ENCODE data around the gene LRFN4.

Gene LRFN4

GRCh38 chr11:66845876-66846212, 11.0 kb upstream of the LRFN4 start:
- DNase-seq: no peak

DNA sequence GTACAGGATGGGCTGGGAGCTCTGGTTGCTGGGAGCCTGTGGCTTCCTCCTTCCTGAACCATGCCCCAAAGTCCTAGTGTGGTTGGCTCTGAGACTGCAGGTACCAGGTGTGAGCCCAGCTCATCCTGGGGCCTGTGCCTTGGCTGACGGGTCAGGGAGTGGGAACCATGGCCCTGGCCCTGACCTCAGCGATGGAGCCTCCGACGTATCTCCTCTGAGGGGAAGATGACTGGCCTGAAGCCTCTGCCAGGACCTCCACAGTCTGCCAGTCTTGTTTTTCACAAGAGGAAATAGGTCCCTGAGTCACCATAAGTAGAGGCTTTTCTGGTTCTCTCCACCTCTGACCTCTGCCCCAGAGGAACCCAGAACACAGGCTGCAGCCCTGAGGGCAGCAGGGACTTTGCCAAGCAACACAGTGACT, 10.2 kb upstream of the LRFN4 start:
- no peak for DNase-seq

GRCh38 chr11:66847461-66848232, 9.2 kb upstream of the LRFN4 start:
- no peak for DNase-seq

DNA sequence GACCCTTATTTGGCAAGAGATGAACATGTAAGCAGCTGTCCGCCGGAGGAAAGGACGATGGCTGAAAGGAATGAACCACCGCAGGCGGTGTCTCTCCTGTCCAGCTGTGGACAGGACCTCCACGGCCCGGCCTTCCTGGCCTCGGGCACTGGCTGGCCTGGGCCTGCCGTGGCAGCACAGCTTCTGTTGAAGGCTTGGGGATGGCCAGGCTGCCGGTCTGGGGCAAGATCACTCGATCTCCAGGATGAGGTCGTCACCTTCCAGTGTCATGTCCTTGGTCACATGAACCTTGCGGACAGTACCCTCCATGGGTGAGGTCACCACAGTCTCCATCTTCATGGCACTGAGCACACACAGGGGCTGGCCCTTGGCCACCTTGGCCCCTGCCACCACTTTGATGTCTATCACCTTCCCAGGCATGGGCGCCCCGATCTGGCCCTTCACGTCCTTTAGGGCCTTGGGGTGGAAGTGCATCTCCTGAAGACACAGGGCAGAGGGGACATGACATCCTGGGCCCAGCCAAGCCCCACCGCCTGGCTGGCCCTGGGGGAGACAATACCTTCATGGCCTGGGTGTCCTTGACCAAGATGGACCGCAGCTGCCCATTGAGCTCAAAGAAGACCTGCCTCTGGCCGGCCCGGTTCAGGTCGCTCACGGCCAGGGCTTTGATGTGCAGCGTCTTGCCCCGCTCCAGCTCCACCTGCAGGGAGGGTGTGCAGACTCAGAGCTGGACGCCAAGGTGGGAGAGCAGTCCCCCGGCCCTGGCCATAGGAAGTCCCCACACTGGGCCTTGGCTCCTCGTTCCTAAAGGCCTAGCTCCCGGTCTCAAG, 8.0 kb upstream of the LRFN4 start:
- no peak for DNase-seq

GRCh38 chr11:66849501-66850234, 7.2 kb upstream of the LRFN4 start:
- DNase-seq: no peak

- no peak for DNase-seq
These were observed 6.7 kb upstream of the LRFN4 start for GRCh38 chr11:66850235-66850587.

GRCh38 chr11:66850588-66851238, 6.2 kb upstream of the LRFN4 start:
- no peak for DNase-seq

DNA sequence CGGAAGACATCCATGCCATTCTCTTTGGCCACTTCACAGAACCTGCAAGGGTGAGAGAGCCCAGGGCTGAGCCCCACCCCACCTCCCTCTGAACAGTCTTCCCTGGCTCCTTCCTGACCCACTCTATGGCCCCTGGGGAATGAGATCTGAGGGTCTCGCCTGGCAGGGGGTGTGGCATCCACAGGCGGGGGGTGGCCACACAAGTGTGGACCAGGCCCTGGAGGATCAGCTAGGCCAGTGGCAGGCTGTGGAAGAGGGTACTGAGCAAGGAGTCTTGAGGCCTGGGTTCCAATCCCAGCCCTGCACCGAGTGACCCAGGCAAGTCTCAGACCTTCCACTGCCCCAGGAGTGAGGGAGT, 5.6 kb upstream of the LRFN4 start:
- no peak for DNase-seq

DNA sequence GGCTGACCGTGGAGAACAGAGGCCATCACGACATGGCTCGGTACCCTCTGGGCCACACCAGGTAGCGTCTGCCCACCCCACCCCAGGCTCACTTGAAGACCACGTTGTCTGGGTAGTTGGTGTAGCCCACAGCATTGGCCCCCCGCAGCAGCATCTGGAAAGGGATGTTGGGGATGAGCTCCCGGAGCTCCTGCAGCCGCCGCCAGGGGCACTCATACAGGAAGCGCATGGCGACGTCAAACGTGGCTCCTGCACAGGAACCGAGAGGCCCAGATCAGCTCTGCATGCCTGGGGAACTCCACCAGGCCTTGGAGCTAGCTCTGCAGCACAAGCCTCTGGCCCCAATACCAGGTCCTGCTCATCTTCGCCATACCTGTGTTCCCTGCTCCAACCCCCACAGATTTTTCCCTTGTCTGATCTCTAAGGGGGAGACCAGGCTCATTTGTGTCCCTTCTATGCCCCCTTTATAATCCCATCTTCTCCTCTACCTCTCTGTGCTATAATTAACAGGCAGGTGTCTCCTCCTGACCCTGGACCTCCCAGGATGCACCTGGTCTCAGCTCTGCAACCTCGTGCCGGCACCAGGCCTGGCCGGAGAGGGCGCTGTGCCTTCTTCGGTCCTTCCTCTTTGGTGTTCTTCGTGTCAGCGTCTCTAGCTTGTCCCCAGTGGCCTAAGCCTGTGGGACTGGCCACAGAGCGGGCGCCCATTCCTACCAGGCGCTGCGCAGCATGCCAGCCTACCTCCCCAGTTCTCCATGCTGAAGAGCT, 5.0 kb upstream of the LRFN4 start:
- peak; percentile 43 for DNase-seq

DNA sequence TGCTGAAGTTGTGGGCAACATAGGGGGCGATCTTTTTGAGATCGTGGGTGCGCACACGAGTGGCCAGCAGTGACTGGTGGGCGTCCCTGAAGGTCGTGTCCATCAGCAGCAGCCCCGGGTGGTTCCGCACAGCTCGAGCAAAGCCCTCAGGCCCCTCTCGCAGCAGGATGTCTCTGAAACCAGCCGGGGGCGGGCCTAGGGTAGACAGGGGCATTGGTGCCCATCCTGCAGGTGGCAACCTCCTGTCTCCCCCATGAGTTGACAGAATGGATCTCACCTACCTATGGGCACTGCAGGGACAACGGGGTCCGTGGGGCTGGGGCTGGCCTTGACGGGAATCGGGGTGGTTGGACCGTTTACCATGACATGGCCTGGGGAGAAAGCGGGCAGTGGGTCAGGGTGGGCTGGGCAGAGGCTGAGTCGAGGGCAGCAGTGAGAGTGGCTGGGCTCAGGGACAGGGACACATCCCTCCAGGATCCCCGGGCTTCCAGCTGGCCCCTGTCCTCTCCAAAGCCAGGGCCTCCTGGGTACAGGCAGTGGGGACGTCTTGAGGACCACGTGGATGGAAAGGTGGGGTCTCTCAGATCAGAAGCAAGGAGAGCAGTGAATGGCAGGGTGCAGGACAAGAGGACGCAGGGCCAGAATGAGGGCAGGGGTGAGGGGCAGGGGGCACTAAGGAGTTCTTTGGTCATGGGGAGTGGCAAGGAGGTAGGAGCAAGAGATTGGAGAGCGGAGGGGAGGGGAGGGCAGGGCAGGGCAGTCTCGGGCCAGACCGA, 4.2 kb upstream of the LRFN4 start:
- no peak for DNase-seq

- DNase-seq: no peak
These were observed 3.3 kb upstream of the LRFN4 start for GRCh38 chr11:66853242-66854229.

GRCh38 chr11:66854231-66854661, 2.6 kb upstream of the LRFN4 start:
- DNase-seq: no peak

DNA sequence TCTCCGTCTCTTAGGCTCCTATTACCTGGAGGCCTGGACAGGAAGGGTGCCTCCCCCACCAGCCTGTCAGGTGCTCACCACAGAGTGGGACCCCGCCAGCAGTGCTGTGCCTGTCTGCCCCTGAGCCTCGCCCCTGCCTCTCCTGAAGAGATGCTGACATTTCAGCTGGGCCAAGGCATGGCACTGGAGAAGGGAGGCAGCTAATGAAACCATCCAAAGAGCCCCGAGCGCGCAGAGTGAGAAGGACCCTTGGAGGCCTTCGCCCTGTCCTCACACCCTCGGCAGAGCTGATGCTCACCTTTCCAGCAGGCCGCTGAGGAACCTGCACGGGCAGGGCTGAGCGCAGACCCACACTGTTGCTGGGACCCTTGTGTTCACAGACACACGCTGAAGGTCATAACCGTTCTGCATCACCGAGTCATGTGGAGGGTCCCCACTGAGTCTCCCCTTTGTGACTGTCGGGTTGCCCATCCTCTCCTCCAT, 2.1 kb upstream of the LRFN4 start:
- DNase-seq: no peak

DNA sequence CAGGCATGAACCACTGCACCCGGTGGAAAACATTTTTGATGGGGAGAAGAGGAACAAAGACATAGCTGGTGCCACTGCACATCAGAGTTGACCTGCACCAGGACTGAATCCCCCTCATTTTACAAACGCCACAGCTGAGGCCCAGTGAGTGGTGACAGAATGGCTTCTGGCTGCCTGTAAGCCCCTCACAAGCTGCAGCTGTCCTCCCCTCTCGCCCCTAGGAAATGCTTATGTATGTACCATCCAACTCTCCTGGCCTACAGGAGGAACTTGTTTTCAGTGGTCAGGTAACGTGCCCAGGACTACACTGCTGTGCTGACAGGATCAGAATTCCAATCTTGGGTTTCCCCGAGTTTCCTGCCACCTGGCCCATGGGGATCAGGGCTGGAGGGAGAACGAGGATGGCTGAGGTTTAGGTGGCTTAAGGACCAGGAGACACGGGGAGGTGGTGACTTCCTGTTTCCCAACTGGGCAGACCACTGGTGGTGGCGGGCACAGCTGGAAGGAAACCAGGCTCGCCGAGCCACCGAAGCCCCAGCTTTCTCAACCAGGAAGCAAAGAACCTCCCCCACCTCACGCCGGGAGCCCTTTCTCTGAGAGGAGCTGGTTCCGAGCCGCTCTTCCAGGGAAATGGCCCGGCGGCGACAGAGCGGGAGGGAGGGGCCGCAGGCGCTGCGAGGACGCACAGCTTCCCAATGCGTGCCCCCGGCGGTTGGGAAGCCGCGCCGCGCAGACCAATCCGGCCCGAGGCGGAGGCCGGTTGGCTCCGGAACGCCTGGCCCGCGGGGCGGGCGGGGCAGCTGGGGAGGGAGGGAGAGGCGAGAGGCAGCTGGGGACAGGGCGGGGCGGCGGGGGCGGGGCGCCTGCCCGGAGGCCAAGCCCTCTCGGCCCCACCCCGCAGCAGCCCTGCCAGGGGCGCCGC, 1.0 kb upstream of the LRFN4 start:
- DNase-seq: peak; percentile 85

DNA sequence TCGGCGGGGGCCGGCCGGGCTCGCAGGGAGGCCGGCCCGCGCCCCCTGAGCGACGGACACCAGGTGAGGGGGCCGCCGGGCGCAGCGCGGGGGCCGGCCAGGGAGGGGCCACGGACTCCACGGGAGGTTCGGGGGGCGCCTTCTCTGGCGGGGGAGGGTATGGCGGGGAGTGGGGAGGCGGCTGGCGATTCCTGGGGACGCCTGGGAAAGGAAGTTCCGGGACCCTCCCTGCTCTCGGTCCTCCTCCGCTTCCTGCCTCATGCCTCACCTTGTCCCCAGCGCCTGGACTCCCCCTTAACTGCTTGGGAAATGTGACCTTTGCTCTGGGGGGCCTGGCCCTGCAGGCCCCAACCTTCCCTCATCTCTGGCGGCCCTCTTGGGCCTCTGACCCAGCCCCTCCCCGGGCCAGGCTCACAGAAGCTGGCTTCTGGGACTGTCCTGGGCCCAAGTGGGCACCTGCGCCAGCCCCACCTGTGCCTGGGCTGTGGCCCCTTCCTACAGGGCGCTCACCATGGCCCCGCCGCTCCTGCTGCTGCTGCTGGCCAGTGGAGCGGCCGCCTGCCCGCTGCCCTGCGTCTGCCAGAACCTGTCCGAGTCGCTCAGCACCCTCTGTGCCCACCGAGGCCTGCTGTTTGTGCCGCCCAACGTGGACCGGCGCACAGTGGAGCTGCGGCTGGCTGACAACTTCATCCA, 516 bp downstream of the LRFN4 start:
- no peak for DNase-seq

- DNase-seq: no peak
These were observed 992 bp downstream of the LRFN4 start for GRCh38 chr11:66857927-66858185.

DNA sequence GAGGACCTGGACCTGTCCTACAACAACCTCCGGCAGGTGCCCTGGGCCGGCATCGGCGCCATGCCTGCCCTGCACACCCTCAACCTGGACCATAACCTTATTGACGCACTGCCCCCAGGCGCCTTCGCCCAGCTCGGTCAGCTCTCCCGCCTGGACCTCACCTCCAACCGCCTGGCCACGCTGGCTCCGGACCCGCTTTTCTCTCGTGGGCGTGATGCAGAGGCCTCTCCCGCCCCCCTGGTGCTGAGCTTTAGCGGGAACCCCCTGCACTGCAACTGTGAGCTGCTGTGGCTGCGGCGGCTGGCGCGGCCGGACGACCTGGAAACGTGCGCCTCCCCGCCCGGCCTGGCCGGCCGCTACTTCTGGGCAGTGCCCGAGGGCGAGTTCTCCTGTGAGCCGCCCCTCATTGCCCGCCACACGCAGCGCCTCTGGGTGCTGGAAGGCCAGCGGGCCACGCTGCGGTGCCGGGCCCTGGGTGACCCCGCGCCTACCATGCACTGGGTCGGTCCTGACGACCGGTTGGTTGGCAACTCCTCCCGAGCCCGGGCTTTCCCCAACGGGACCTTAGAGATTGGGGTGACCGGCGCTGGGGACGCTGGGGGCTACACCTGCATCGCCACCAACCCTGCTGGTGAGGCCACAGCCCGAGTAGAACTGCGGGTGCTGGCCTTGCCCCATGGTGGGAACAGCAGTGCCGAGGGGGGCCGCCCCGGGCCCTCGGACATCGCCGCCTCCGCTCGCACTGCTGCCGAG, 1.5 kb downstream of the LRFN4 start:
- DNase-seq: no peak
